Ishikawa (cell line): ENCODE results near the gene FAM162A.

Experiments
- CEBPB ChIP-seq: IDR thresholded peaks from 2 replicates; pipeline ENCODE4 v1.6.1; 2012
- CREB1 ChIP-seq: IDR thresholded peaks from 2 replicates; pipeline ENCODE4 v1.6.1; 2012; ENCODE audit warnings: low read depth
- EGR1 ChIP-seq: IDR thresholded peaks from 2 replicates; pipeline ENCODE4 v1.6.1; 2012
- EP300 ChIP-seq: IDR thresholded peaks from 2 replicates; pipeline ENCODE4 v1.6.1; 2012; ENCODE audit warnings: borderline replicate concordance
- FOXM1 ChIP-seq: IDR thresholded peaks from 2 replicates; pipeline ENCODE4 v1.6.1; 2012; ENCODE audit warnings: low read depth, borderline replicate concordance
- NFIC ChIP-seq: IDR thresholded peaks from 2 replicates; pipeline ENCODE4 v1.6.1; 2012
- RAD21 ChIP-seq: IDR thresholded peaks from 2 replicates; pipeline ENCODE4 v1.6.1; 2012; ENCODE audit warnings: low read depth
- TAF1 ChIP-seq: IDR thresholded peaks from 2 replicates; pipeline ENCODE4 v1.6.1; 2012; ENCODE audit warnings: low read depth, mild to moderate bottlenecking
- TCF12 ChIP-seq: IDR thresholded peaks from 2 replicates; pipeline ENCODE4 v1.6.1; 2012; ENCODE audit warnings: low read depth
- TEAD4 ChIP-seq: IDR thresholded peaks from 2 replicates; pipeline ENCODE4 v1.6.1; 2012
- YY1 ChIP-seq: IDR thresholded peaks from 2 replicates; pipeline ENCODE4 v1.6.1; 2012; ENCODE audit warnings: low read depth
- ZBTB7A ChIP-seq: IDR thresholded peaks from 2 replicates; pipeline ENCODE4 v1.6.1; 2012; ENCODE audit warnings: low read depth
- TF ChIP-seq, protein P1 (sequence below): IDR thresholded peaks from 2 replicates; pipeline ENCODE4 v1.6.1; 2012
- TF ChIP-seq, protein P2 (sequence below): IDR thresholded peaks from 2 replicates; pipeline ENCODE4 v1.6.1; 2012
- TF ChIP-seq, protein P3 (sequence below): IDR thresholded peaks from 2 replicates; pipeline ENCODE4 v1.6.1; 2012; ENCODE audit warnings: low read depth, mild to moderate bottlenecking

The FAM162A gene, protein sequence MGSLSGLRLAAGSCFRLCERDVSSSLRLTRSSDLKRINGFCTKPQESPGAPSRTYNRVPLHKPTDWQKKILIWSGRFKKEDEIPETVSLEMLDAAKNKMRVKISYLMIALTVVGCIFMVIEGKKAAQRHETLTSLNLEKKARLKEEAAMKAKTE

DNA sequence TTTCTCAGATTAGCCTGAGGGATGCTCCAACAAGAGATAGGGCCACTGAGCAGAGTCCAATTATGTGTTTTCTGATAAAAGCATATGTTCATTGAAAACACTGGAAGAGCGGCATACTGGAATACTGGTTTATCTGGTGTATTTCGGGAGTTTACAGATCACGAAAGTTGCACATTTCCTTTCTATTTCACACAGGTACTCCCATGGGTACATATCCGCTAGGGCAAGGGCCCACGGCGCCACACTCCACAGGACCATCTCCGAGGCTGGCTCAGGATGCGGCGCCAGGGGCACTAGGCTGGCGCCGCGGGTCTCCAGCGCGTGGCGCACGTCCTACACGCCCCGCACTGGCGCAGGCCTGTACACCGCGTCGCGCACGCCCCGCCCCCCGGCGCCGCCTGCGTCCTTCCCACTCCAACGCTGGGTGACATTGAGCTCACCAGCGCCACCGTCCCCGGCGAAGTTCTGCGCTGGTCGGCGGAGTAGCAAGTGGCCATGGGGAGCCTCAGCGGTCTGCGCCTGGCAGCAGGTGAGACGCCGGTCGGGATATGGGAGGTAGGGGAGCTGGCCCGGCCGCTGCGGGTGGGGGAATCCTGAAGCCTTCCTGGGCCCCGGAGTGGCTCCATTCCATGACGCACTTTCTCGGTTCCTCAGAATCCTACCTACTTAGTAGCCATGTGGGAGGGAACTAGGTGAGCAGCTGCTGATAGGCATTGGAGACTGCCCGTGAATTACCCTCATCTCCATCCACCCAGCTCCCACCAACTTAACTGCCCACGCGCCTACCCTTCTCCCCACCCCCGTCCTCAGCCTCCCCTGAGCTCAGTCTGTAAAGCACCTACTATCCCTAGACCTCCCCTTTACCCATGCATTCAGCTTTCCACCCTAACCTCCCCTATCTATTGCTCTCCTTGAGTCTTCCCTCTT, at the start of gene FAM162A:
TSS of gene FAM162A (plus strand) at position 412 of the 927 bp plus-strand sequence. CDS start at position 496, 84 bp downstream.
- TF ChIP-seq, protein P1, sequence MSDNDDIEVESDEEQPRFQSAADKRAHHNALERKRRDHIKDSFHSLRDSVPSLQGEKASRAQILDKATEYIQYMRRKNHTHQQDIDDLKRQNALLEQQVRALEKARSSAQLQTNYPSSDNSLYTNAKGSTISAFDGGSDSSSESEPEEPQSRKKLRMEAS = peak; percentile 91
- no peak for TF ChIP-seq EGR1
- no peak for TF ChIP-seq CEBPB
- TF ChIP-seq YY1 = peak; percentile 80
- peak; percentile 45; the same call in 1 of the 2 replicates for TF ChIP-seq TCF12
- TF ChIP-seq TAF1 = peak; percentile 87
- TF ChIP-seq NFIC = peak; percentile 21; the same call in 1 of the 2 replicates
- TF ChIP-seq, protein P2, sequence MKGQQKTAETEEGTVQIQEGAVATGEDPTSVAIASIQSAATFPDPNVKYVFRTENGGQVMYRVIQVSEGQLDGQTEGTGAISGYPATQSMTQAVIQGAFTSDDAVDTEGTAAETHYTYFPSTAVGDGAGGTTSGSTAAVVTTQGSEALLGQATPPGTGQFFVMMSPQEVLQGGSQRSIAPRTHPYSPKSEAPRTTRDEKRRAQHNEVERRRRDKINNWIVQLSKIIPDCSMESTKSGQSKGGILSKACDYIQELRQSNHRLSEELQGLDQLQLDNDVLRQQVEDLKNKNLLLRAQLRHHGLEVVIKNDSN = no peak
- TF ChIP-seq, protein P3, sequence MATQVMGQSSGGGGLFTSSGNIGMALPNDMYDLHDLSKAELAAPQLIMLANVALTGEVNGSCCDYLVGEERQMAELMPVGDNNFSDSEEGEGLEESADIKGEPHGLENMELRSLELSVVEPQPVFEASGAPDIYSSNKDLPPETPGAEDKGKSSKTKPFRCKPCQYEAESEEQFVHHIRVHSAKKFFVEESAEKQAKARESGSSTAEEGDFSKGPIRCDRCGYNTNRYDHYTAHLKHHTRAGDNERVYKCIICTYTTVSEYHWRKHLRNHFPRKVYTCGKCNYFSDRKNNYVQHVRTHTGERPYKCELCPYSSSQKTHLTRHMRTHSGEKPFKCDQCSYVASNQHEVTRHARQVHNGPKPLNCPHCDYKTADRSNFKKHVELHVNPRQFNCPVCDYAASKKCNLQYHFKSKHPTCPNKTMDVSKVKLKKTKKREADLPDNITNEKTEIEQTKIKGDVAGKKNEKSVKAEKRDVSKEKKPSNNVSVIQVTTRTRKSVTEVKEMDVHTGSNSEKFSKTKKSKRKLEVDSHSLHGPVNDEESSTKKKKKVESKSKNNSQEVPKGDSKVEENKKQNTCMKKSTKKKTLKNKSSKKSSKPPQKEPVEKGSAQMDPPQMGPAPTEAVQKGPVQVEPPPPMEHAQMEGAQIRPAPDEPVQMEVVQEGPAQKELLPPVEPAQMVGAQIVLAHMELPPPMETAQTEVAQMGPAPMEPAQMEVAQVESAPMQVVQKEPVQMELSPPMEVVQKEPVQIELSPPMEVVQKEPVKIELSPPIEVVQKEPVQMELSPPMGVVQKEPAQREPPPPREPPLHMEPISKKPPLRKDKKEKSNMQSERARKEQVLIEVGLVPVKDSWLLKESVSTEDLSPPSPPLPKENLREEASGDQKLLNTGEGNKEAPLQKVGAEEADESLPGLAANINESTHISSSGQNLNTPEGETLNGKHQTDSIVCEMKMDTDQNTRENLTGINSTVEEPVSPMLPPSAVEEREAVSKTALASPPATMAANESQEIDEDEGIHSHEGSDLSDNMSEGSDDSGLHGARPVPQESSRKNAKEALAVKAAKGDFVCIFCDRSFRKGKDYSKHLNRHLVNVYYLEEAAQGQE = no peak
- no peak for TF ChIP-seq TEAD4
- TF ChIP-seq EP300 = peak; percentile 21; the same call in 1 of the 2 replicates
- no peak for TF ChIP-seq RAD21
- 0 out of 2 replicates have a peak, but pooled peaks have one; percentile 29 for TF ChIP-seq CREB1
- no peak for TF ChIP-seq FOXM1
- TF ChIP-seq ZBTB7A = peak; percentile 57; the same call in 1 of the 2 replicates

DNA sequence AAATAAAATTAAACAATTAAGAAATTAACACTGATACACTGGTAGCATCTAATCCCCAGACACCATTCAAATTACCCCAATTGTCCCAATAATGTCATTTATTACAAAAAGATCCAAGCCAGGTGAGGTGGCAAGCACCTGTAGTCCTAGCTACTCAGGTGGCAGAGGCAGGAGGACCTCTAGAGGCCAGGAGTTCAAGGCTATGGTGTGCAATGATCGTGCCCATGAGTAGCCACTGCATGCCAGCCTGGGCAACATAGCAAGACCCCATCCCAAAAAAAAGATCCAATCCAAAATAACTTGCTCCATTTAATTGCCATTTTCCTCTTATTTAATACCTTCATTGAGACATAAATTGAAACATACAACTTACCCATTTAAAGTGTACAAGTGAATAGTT, 41.2 kb upstream of the FAM162A start:
- TF ChIP-seq, protein P2 = no peak
- no peak for TF ChIP-seq ZBTB7A
- no peak for TF ChIP-seq EGR1
- TF ChIP-seq, protein P1 = no peak

DNA sequence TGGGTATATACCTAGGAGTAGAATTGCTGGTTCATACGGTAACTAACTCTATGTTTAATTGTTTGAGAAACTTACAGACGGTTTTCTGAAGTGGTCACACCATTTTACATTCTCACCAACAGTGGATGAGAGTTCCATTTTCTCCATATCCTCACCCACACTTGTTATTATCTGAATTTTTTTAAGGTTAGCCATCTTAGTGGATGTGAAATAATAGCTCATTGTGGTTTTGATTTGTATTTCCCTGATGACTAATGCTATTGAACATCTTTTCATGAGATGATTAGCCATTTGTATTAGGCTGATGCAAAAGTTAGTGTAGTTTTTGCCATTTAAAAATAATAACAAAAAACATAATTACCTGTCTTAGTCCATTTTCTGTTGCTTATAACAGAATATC, 40.3 kb upstream of the FAM162A start:
- TF ChIP-seq RAD21 = no peak
- no peak for TF ChIP-seq TEAD4
- no peak for TF ChIP-seq CREB1
- no peak for TF ChIP-seq YY1
- TF ChIP-seq FOXM1 = no peak
- no peak for TF ChIP-seq EP300
- TF ChIP-seq TAF1 = no peak
- no peak for TF ChIP-seq ZBTB7A
- no peak for TF ChIP-seq NFIC
- TF ChIP-seq, protein P2 = no peak
- no peak for TF ChIP-seq TCF12
- no peak for TF ChIP-seq EGR1
- TF ChIP-seq, protein P3 = no peak
- TF ChIP-seq, protein P1 = no peak
- TF ChIP-seq CEBPB = no peak

DNA sequence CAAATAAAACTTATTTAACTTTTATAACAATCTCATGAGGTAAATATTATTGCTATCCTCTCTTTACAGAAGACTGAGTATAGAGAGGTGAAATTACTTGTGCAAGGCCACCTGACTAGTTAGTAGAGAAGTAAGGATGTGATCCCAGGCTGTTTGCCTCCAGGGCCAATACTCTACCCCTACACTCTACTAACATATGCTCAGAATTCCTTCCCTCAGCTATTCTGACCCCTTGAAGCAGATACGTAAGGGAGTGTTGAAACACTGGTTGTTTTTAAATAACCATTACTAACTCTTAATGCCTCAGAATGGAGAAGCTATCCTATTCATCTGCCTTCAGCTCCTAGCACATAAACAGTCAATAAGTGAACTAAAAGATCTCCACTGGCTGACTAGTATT, 34.8 kb upstream of the FAM162A start:
- TF ChIP-seq FOXM1 = no peak
- TF ChIP-seq, protein P3 = no peak
- TF ChIP-seq NFIC = no peak
- no peak for TF ChIP-seq TEAD4
- no peak for TF ChIP-seq ZBTB7A
- TF ChIP-seq, protein P1 = no peak
- TF ChIP-seq, protein P2 = no peak
- TF ChIP-seq EGR1 = no peak
- no peak for TF ChIP-seq YY1
- no peak for TF ChIP-seq TCF12
- TF ChIP-seq TAF1 = no peak
- TF ChIP-seq CREB1 = no peak
- TF ChIP-seq CEBPB = no peak
- TF ChIP-seq EP300 = no peak
- TF ChIP-seq RAD21 = no peak
